ENCODE results near the gene PAPLN.
"Not testable (repeated sequence)": the region's sequence is repeated elsewhere in the genome, so short reads cannot be mapped to it uniquely, and the experiment has no call there.

The PAPLN gene

GRCh38 chr14:73305499-73305898 lies 68.2 kb downstream of the PAPLN start:
- no peak overlapping the region for H3K27ac ChIP-seq
- TF ChIP-seq, protein P1, sequence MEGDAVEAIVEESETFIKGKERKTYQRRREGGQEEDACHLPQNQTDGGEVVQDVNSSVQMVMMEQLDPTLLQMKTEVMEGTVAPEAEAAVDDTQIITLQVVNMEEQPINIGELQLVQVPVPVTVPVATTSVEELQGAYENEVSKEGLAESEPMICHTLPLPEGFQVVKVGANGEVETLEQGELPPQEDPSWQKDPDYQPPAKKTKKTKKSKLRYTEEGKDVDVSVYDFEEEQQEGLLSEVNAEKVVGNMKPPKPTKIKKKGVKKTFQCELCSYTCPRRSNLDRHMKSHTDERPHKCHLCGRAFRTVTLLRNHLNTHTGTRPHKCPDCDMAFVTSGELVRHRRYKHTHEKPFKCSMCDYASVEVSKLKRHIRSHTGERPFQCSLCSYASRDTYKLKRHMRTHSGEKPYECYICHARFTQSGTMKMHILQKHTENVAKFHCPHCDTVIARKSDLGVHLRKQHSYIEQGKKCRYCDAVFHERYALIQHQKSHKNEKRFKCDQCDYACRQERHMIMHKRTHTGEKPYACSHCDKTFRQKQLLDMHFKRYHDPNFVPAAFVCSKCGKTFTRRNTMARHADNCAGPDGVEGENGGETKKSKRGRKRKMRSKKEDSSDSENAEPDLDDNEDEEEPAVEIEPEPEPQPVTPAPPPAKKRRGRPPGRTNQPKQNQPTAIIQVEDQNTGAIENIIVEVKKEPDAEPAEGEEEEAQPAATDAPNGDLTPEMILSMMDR (conservative IDR thresholded peaks at IDR 0.05) = no peak

- no peak overlapping the region for H3K27ac ChIP-seq
- TF ChIP-seq, protein P1 (conservative IDR thresholded peaks at IDR 0.05) = no peak
Measured at GRCh38 chr14:73307261-73307660, 70.0 kb downstream of the PAPLN start.

GRCh38 chr14:73309207-73309606 lies 71.9 kb downstream of the PAPLN start:
- not testable (repeated sequence) for H3K27ac ChIP-seq

- TF ChIP-seq, protein P1 (conservative IDR thresholded peaks at IDR 0.05) = no peak
- H3K27ac ChIP-seq = no peak overlapping the region
Measured at GRCh38 chr14:73311708-73312030, 74.4 kb downstream of the PAPLN start.

- TF ChIP-seq, protein P1 (conservative IDR thresholded peaks at IDR 0.05) = no peak
- no peak overlapping the region for H3K27ac ChIP-seq
Measured at GRCh38 chr14:73312687-73313086, 75.4 kb downstream of the PAPLN start.

- TF ChIP-seq, protein P1 (conservative IDR thresholded peaks at IDR 0.05) = no peak
- H3K27ac ChIP-seq = no peak overlapping the region
Measured at GRCh38 chr14:73313151-73313550, 75.8 kb downstream of the PAPLN start.

DNA sequence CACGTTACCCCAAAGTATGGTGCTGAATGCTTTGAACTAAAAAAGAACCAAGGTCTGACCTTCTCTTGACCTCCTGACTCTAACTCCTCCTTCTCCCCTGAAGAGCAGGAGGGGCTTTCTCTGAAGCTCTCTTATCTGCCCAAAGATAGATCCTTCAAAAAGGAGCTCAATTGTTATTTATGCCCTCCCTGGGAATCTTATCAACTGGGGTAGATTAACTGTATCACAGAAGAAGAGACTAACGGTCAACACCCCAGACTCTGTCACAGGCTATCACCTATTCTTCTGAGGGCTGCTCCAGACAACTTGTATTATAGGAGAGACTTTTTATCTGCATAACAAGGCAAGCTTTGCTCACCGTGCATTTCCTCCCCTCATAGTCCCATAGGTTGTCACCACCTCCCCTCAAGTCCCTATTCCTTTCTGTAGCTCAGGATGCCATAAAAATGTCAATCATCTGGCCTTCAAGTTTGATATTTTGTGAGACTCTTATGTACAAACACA lies 86.6 kb downstream of the PAPLN start:
- H3K27ac ChIP-seq = no peak overlapping the region
- TF ChIP-seq, protein P1 (conservative IDR thresholded peaks at IDR 0.05) = no peak
